Brain microvascular endothelial cell (primary cell): ENCODE measurements around the gene ADORA1.

Experiments
- DNase-seq: peaks from one replicate; pipeline ENCODE4 v3.0.0-alpha.2; 2020
- H3K27ac ChIP-seq: fragments of 250-450 bp; sonication (Bioruptor Pico); 2 replicates; pipeline ENCODE4 v1.5.1; 2020; ENCODE audit warnings: mild to moderate bottlenecking, moderate library complexity
- H3K27me3 ChIP-seq: fragments of 250-450 bp; sonication (Bioruptor Pico); replicated peaks from 2 replicates; pipeline ENCODE4 v1.5.1; 2020; ENCODE audit warnings: mild to moderate bottlenecking
- H3K36me3 ChIP-seq: fragments of 250-450 bp; sonication (Bioruptor Pico); replicated peaks from 2 replicates; pipeline ENCODE4 v1.5.1; 2020; ENCODE audit warnings: mild to moderate bottlenecking
- H3K4me3 ChIP-seq: 2 replicates; pipeline ENCODE4 v1.5.1; 2011; ENCODE audit warnings: low read depth, mild to moderate bottlenecking, control low read depth, low read length, moderate library complexity
- in situ Hi-C: cut with HindIII; loops from 2 replicates; pipeline ENCODE4 v1.10.0; 2017; ENCODE audit warnings: low sequenced_read_pairs, low pct_ligation_motif_present
- TF ChIP-seq, protein P1 (sequence below): IDR thresholded peaks from 2 replicates; pipeline ENCODE4 v1.5.1; 2011; ENCODE audit warnings: low read depth, mild to moderate bottlenecking, moderate library complexity, low read length, control low read depth, inconsistent platforms; ENCODE audit errors: missing control alignments

Gene ADORA1

DNA sequence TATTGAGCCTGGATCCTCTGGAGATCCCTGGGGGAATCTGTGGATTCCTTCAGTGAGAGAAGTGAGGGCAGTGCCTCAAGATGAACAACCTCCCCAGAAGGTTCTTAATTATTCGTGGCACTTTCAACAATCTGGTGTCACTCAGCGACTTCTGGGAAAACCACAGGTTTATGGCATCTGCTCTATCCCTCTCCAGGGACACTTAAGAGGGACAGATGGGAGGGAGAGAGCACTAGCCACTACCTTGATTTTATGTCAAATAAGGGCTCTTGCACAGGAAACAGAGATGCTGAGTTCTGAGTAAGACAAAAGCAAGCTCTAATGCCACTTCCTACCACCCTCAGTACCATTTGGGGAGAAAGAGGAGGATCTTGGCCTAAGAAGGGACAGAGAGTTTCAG is 80.2 kb downstream of the ADORA1 start:
- DNase-seq: no peak
- no peaks in the 10 kb centered on the region for H3K27me3 ChIP-seq
- H3K4me3 ChIP-seq: no peak overlapping the region
- H3K27ac ChIP-seq: no peak overlapping the region
- H3K36me3 ChIP-seq: no peaks in the 10 kb centered on the region
- TF ChIP-seq, protein P1, sequence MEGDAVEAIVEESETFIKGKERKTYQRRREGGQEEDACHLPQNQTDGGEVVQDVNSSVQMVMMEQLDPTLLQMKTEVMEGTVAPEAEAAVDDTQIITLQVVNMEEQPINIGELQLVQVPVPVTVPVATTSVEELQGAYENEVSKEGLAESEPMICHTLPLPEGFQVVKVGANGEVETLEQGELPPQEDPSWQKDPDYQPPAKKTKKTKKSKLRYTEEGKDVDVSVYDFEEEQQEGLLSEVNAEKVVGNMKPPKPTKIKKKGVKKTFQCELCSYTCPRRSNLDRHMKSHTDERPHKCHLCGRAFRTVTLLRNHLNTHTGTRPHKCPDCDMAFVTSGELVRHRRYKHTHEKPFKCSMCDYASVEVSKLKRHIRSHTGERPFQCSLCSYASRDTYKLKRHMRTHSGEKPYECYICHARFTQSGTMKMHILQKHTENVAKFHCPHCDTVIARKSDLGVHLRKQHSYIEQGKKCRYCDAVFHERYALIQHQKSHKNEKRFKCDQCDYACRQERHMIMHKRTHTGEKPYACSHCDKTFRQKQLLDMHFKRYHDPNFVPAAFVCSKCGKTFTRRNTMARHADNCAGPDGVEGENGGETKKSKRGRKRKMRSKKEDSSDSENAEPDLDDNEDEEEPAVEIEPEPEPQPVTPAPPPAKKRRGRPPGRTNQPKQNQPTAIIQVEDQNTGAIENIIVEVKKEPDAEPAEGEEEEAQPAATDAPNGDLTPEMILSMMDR: no peak
- in situ Hi-C loops: no loop called here

DNA sequence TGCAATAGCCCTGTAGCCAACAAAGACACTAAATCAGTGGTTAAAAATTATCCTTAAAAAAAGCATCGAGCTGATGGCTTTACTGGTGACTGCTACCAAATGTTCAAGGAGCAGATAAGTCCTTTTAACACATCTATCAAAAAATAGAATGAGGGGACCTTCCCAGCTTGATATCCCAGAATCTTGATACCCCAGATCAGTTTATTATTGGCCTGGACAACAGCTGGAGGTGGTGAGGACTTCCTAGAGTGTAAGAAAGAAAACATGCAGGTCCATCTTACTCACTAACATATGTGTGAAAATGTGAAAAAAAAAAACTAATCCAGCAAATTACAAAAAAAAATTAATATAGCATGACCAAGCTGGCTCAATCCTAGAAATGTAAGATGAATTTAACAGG is 80.7 kb downstream of the ADORA1 start:
- TF ChIP-seq, protein P1: no peak
- Histone ChIP-seq H3K36me3 (no peaks in the 10 kb centered on the region), H3K27ac (no peak overlapping the region), H3K27me3 (no peaks in the 10 kb centered on the region), H3K4me3 (no peak overlapping the region)
- in situ Hi-C loops: no loop called here
- DNase-seq: no peak

DNA sequence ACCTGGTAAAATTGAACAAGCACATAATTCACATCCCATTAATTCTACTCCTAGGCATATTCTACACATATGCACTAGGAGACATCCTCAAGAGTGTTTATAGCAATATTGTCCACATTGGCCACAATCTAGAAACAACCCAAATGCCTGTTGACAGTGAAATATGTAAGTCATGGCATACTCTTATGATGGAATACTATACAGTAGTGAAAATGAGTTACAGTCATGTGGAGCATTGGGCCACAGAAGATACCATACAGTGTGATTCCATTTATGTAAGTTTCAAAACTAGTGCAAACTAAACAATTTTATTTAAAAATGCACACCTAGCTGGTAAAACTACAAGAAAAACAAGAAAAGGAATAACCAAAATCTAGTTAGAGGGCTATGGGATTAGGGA is 82.8 kb downstream of the ADORA1 start:
- in situ Hi-C loops: no loop called here
- no peak overlapping the region for H3K4me3 ChIP-seq
- TF ChIP-seq, protein P1: no peak
- DNase-seq: no peak
- peaks cover 2% of the 10 kb centered on the region for H3K27me3 ChIP-seq
- no peaks in the 10 kb centered on the region for H3K36me3 ChIP-seq
- H3K27ac ChIP-seq: no peak overlapping the region

DNA sequence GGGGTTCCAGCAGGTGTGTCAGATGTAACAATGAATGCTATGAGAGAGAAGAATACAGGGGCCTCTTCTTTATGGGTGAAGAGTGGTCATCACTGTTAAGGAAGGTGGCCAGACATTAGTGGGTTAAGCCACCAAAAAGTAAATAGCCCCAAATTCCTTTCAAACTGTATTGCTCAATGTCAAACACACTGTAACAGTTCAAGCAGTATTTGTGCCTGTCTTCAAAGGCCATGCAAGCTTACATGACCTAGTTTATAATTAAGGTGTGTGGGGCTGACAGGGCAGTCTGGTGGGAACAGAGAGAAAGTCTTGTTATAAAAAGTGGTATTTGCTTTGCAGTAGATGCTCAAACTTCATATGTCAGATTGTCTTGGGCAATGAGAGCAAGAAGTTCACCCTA is 83.5 kb downstream of the ADORA1 start:
- Histone ChIP-seq H3K27me3 (peaks cover 2% of the 10 kb centered on the region), H3K4me3 (no peak overlapping the region), H3K27ac (no peak overlapping the region), H3K36me3 (no peaks in the 10 kb centered on the region)
- in situ Hi-C loops: no loop called here
- no peak for DNase-seq
- TF ChIP-seq, protein P1: no peak

DNA sequence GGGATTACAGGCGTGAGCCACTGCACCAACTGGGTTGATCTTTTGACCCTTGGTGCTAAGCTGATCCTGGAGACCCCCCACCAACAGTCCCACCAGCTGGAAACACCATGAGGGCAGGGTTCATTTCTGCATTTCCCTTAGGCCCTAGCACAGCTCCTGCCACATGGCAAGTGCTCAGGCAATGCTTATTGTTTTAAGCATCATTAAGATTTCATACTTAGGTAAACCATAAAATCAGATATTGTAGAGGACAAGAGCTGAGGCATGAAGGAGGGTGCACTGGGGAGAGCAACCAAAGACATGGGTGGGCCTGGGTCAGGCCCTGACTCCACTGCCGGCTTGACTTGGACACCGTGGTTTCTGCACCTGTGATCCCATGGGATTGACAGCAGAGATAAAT is 84.3 kb downstream of the ADORA1 start:
- in situ Hi-C loops: no loop called here
- Histone ChIP-seq H3K27me3 (peaks cover 7% of the 10 kb centered on the region), H3K4me3 (no peak overlapping the region), H3K36me3 (no peaks in the 10 kb centered on the region), H3K27ac (no peak overlapping the region)
- TF ChIP-seq, protein P1: no peak
- no peak for DNase-seq

DNA sequence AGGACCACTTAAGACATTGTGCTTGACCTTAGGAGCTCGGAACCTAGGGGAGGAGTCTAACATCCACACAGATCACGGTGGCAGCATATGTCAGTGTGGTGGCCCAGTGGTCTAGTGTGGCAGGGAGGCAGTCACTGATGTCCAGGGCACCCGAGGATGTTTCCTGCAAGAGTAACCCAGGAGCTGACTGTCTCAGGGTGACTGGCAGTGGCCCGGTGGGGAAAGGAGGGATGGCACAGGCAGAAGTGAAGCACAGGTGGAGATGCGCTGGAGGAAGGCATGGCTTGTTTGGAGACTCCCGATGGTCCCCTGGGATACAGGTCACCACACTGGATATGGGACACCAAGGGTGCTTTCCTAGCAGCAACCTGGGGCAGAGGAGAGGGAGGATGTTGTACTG is 85.6 kb downstream of the ADORA1 start:
- no peak overlapping the region for H3K4me3 ChIP-seq
- DNase-seq: no peak
- no peaks in the 10 kb centered on the region for H3K36me3 ChIP-seq
- no peak overlapping the region for H3K27ac ChIP-seq
- TF ChIP-seq, protein P1: no peak
- H3K27me3 ChIP-seq: peaks cover 13% of the 10 kb centered on the region
- in situ Hi-C loops: no loop called here
